B cell (primary cell): ENCODE data around the gene MAP3K6. TPM values are rescaled to one million over a fixed set of nuclear protein-coding genes. Genes with fewer than 3 reads are reported as not detected.

Source experiments
- ATAC-seq: fragments of 200-7000 bp; cut with Tn5 transposase; one replicate; pipeline ENCODE4 v1.10.0; 2021; ENCODE audit warnings: low read depth, mild to moderate bottlenecking, moderate number of reproducible peaks, moderate library complexity
- CTCF ChIA-PET: fragments of 350-600 bp; sonication (Branson Sonifier 250); formaldehyde crosslinking; loops from one replicate; lab custom pipeline; 2021; ENCODE audit warnings: antibody characterized with exemption, inconsistent platforms; lab: Charles Lee
- POLR2A ChIA-PET: fragments of 350-600 bp; sonication (Branson Sonifier 250); formaldehyde crosslinking; loops from one replicate; lab custom pipeline; 2021; ENCODE audit warnings: antibody characterized with exemption; lab: Charles Lee
- DNase-seq: peaks from one replicate; pipeline ENCODE4 v3.0.0; 2013
- H2AFZ ChIP-seq: 2 replicates; pipeline ENCODE4 v1.6.1; 2012; ENCODE audit warnings: mild to moderate bottlenecking, low read depth, low read length; ENCODE audit not compliant: insufficient read depth, poor library complexity, severe bottlenecking
- H3K27ac ChIP-seq, 2 donors: 1 replicate in 1 of 2; 2 replicates in 1 of 2; pipeline ENCODE4 v1.5.1; 2012 to 2013; ENCODE audit warnings: low read length in 2 of 2, mild to moderate bottlenecking in 2 of 2, moderate library complexity in 1 of 2
- H3K27me3 ChIP-seq, 4 experiments: fragments of 200-600 bp in 1 of 4; sonication (generic) in 1 of 4; replicated peaks in 1 of 4; 1 replicate in 2 of 4; 2 replicates in 2 of 4; pipeline versions ENCODE4 v1.6.1 to v1.7.0; 2013 to 2016; ENCODE audit warnings: low read length in 3 of 4, mild to moderate bottlenecking in 2 of 4, mixed read lengths in 1 of 4, moderate library complexity in 1 of 4; ENCODE audit not compliant: insufficient read depth in 4 of 4, control insufficient read depth in 3 of 4; ENCODE audit errors: control extremely low read depth in 1 of 4
- H3K36me3 ChIP-seq, 2 experiments: replicated peaks in 1 of 2; 1 replicate in 1 of 2; 2 replicates in 1 of 2; pipeline versions ENCODE4 v1.6.1 to v1.7.1; 2013; ENCODE audit warnings: low read length in 1 of 2; ENCODE audit not compliant: insufficient read depth in 2 of 2, control insufficient read depth in 1 of 2; ENCODE audit errors: control extremely low read depth in 1 of 2, extremely low read depth in 1 of 2
- H3K4me1 ChIP-seq, 2 donors: fragments of 200-600 bp in 1 of 2; sonication (generic) in 1 of 2; 1 replicate in 1 of 2; 2 replicates in 1 of 2; pipeline versions ENCODE4 v1.5.1 to v1.6.1; 2013 to 2017; ENCODE audit warnings: low read length in 2 of 2; ENCODE audit not compliant: control insufficient read depth in 2 of 2, insufficient read depth in 2 of 2
- H3K4me2 ChIP-seq: replicated peaks from 2 replicates; pipeline ENCODE3; 2012; ENCODE audit warnings: mild to moderate bottlenecking, low read depth, low read length; ENCODE audit not compliant: poor library complexity, severe bottlenecking
- H3K4me3 ChIP-seq, 5 experiments: fragments of 200-600 bp in 1 of 5; sonication (generic) in 1 of 5; 1 replicate in 3 of 5; 2 replicates in 2 of 5; pipeline versions ENCODE4 v1.5.1 to v1.7.0; 2011 to 2016; ENCODE audit warnings: low read length in 4 of 5, mild to moderate bottlenecking in 4 of 5, low read depth in 2 of 5, control low read depth in 1 of 5, moderate library complexity in 1 of 5; ENCODE audit not compliant: insufficient read depth in 1 of 5; ENCODE audit errors: control extremely low read depth in 1 of 5, extremely low read depth in 1 of 5
- H3K79me2 ChIP-seq: fragments of 200-600 bp; sonication (generic); one replicate; pipeline ENCODE4 v1.6.0; 2016; ENCODE audit warnings: low read length; ENCODE audit not compliant: control insufficient read depth, insufficient read depth
- H3K9ac ChIP-seq: fragments of 200-600 bp; sonication (generic); 2 replicates; pipeline ENCODE4 v1.6.1; 2017; ENCODE audit warnings: mild to moderate bottlenecking, low read length, moderate library complexity
- H3K9me3 ChIP-seq, 3 donors: one replicate each; pipeline versions ENCODE4 v1.6.1 to v1.7.1; 2013; ENCODE audit warnings: low read length in 2 of 3; ENCODE audit not compliant: control insufficient read depth in 2 of 3, insufficient read depth in 1 of 3; ENCODE audit errors: control extremely low read depth in 1 of 3
- H4K20me1 ChIP-seq: 2 replicates; pipeline ENCODE4 v1.6.0; 2012; ENCODE audit warnings: mild to moderate bottlenecking, low read length; ENCODE audit not compliant: insufficient read depth, control insufficient read depth, poor library complexity, severe bottlenecking
- H3K27ac Mint-ChIP-seq: one replicate; pipeline ENCODE4 v1.8.0; 2021; ENCODE audit warnings: mixed read lengths
- H3K27me3 Mint-ChIP-seq: one replicate; pipeline ENCODE4 v1.8.0; 2021; ENCODE audit warnings: mixed read lengths
- H3K4me1 Mint-ChIP-seq: one replicate; pipeline ENCODE4 v1.8.0; 2021; ENCODE audit warnings: mixed read lengths
- H3K4me3 Mint-ChIP-seq: one replicate; pipeline ENCODE4 v1.8.0; 2021; ENCODE audit warnings: mixed read lengths
- H3K9me3 Mint-ChIP-seq: one replicate; pipeline ENCODE4 v1.8.0; 2022; ENCODE audit warnings: mixed read lengths; ENCODE audit not compliant: insufficient read depth
- CTCF ChIP-seq: fragments of 200-600 bp; IDR thresholded peaks from one replicate; pipeline ENCODE4 v1.8.0; 2022; ENCODE audit warnings: antibody characterized with exemption, mild to moderate bottlenecking
- EZH2 ChIP-seq: IDR thresholded peaks from 2 replicates; pipeline ENCODE4 v1.6.1; 2012; ENCODE audit warnings: borderline replicate concordance, low read depth, mild to moderate bottlenecking, moderate library complexity, low read length; ENCODE audit not compliant: insufficient read depth, poor library complexity, severe bottlenecking
- WGBS: methylation state at CpG from one replicate; pipeline ENCODE4 v1.1.5; 2013; ENCODE audit warnings: missing lambda C conversion rate; ENCODE audit not compliant: insufficient coverage; 5-methylcytosine and 5-hydroxymethylcytosine counted together
- intact Hi-C: fragments of 100-400 bp; cut with micrococcal nuclease; formaldehyde crosslinking; loops from one replicate; pipeline ENCODE4 v1.10.0; 2022
- polyA plus RNA-seq: library from polyadenylated mRNA; depleted of rRNA; stranded (reverse); fragments of >200 nt; gene quantifications from 2 replicates; pipeline ENCODE4 v1.2.3, GENCODE V29; 2012
- total RNA-seq, 2 donors: library from RNA; stranded (reverse); fragments of 120-200 nt in 1 of 2; gene quantifications; 1 replicate in 1 of 2; 2 replicates in 1 of 2; pipeline versions ENCODE4 v1.2.3 to v1.2.4, GENCODE V29; 2013 to 2022

MAP3K6 gene
- total and polyA plus RNA-seq, 2 donors (not counting 1 experiment from before 2014, with no cell fraction given): 9.4 to 11.0 TPM

GRCh38 chr1:27316860-27317259 is 49.9 kb downstream of the MAP3K6 start:
- ATAC-seq: no peak
- TF ChIP-seq CTCF (no peak), EZH2 (no peak)

GRCh38 chr1:27314737-27315136 is 52.0 kb downstream of the MAP3K6 start:
- CTCF ChIA-PET: interaction anchor here (0.7 to 9.9 kb wide), 3 partner anchors 11 to 74 kb away, joined by 3 to 77 read pairs (median 4); no protein-coding TSS in a partner anchor
- intact Hi-C loops: no loop called here

More at GRCh38 chr1:27316860-27317259, 49.9 kb downstream of the MAP3K6 start:
- Mint-ChIP-seq H3K9me3 (no peaks in the 10 kb centered on the region), H3K27me3 (peaks cover 12% of the 10 kb centered on the region), H3K27ac (no peak overlapping the region), H3K4me3 (no peak overlapping the region), H3K4me1 (peaks cover 8% of the 10 kb centered on the region)
- Histone ChIP-seq H3K4me2 (no peak overlapping the region), H3K4me3 (no peak overlapping the region), H3K27ac (no peak overlapping the region), H2AFZ (no peak overlapping the region), H3K4me1 (peaks cover 6 to 9% of the 10 kb centered on the region in 2 donors), H3K36me3 (no peaks in the 10 kb centered on the region), H4K20me1 (no peaks in the 10 kb centered on the region), H3K27me3 (no peaks in the 10 kb centered on the region), H3K9ac (no peak overlapping the region), H3K9me3 (no peaks in the 10 kb centered on the region), H3K79me2 (peaks cover 9% of the 10 kb centered on the region)
- 96% methylated on average over 5 of the region's 5 CpGs for WGBS
- no peak for DNase-seq
- intact Hi-C loops: no loop called here
- ChIA-PET CTCF (interaction anchor here (0.7 to 9.9 kb wide), 6 partner anchors 15 to 346 kb away, joined by 3 to 77 read pairs (median 4); no protein-coding TSS in a partner anchor), POLR2A (no interaction called here)

More at GRCh38 chr1:27314737-27315136, 52.0 kb downstream of the MAP3K6 start:
- H2AFZ ChIP-seq: no peak overlapping the region
- H3K4me1 Mint-ChIP-seq: no peaks in the 10 kb centered on the region
- no peak overlapping the region for H3K4me3 ChIP-seq
- H3K27me3 ChIP-seq: no peaks in the 10 kb centered on the region
- H3K36me3 ChIP-seq: no peaks in the 10 kb centered on the region
- no peak overlapping the region for H3K4me2 ChIP-seq
- H3K9me3 Mint-ChIP-seq: no peaks in the 10 kb centered on the region
- POLR2A ChIA-PET: interaction anchor here (0.7 kb wide), 1 partner anchor 291 kb away, joined by 4 read pairs; no protein-coding TSS in a partner anchor
- H3K4me1 ChIP-seq: no peaks in the 10 kb centered on the region
- no peak for TF ChIP-seq EZH2
- TF ChIP-seq CTCF: no peak
- peaks cover 6% of the 10 kb centered on the region for H3K27me3 Mint-ChIP-seq
- no peak overlapping the region for H3K4me3 Mint-ChIP-seq
- H3K9me3 ChIP-seq: no peaks in the 10 kb centered on the region
- no peaks in the 10 kb centered on the region for H4K20me1 ChIP-seq
- no peak overlapping the region for H3K9ac ChIP-seq
- no CpG with 5 or more reads among the region's 2 CpGs for WGBS
- no peak overlapping the region for H3K27ac Mint-ChIP-seq
- ATAC-seq (no peak), DNase-seq (no peak)
- H3K79me2 ChIP-seq: no peaks in the 10 kb centered on the region
- H3K27ac ChIP-seq: no peak overlapping the region
